ENCODE measurements around the gene UFM1.
"Not testable (repeated sequence)": the region's sequence is repeated elsewhere in the genome, so short reads cannot be mapped to it uniquely, and the experiment has no call there.

Gene UFM1

DNA sequence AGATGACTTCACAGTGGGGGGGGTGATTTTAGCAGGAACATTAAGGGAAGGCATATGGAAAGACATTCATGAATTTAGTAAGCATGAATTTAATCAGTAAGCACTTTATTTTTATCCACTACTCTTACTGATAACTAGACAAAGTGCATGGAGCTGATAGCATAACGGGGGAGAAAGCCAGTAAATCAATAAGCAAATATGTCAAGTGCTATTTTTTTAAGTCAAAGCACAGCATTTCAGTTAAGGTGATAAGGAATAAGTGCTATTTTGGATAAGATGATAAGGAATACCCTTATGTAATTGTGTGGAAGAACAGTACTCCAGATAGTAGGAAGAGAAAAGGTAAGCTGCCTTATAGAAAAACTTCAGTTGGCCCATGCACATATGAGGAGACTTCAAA is 19.4 kb downstream of the UFM1 start:
- TF ChIP-seq, protein P1, sequence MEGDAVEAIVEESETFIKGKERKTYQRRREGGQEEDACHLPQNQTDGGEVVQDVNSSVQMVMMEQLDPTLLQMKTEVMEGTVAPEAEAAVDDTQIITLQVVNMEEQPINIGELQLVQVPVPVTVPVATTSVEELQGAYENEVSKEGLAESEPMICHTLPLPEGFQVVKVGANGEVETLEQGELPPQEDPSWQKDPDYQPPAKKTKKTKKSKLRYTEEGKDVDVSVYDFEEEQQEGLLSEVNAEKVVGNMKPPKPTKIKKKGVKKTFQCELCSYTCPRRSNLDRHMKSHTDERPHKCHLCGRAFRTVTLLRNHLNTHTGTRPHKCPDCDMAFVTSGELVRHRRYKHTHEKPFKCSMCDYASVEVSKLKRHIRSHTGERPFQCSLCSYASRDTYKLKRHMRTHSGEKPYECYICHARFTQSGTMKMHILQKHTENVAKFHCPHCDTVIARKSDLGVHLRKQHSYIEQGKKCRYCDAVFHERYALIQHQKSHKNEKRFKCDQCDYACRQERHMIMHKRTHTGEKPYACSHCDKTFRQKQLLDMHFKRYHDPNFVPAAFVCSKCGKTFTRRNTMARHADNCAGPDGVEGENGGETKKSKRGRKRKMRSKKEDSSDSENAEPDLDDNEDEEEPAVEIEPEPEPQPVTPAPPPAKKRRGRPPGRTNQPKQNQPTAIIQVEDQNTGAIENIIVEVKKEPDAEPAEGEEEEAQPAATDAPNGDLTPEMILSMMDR (IDR thresholded peaks at IDR 0.05) = no peak
- Mint-ChIP-seq H3K9me3 (peaks cover 5% of the 10 kb centered on the region), H3K36me3 (ENCODE audit: low read depth) (peaks cover 3% of the 10 kb centered on the region), H3K4me1 (no peaks in the 10 kb centered on the region), H3K4me3 (no peak overlapping the region), H3K27ac (no peak overlapping the region), H3K27me3 (ENCODE audit: low read depth, poor library complexity) (no peaks in the 10 kb centered on the region)
- no peak for DNase-seq

DNA sequence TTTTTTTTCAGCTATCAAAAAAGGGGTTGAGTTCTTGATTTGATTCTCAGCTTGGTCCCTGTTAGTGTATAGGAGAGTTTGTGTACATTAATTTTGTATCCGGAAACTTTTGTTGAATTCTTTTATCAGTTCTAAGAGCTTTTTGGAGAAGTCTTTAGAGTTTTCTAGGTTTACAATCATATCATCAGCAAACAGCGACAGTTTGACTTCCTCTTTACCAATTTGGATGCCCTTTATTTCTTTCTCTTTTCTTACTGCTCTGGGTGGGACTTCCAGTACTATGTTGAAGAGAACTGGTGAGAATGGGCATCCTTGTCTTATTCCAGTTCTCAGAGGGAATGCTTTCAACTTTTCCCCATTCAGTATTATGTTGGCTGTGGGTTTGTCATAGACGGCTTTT is 20.4 kb downstream of the UFM1 start:
- not testable (repeated sequence) for H3K4me3 Mint-ChIP-seq; H3K4me1 Mint-ChIP-seq; H3K9me3 Mint-ChIP-seq; H3K27me3 Mint-ChIP-seq (ENCODE audit: low read depth, poor library complexity); DNase-seq; H3K27ac Mint-ChIP-seq; H3K36me3 Mint-ChIP-seq (ENCODE audit: low read depth)

DNA sequence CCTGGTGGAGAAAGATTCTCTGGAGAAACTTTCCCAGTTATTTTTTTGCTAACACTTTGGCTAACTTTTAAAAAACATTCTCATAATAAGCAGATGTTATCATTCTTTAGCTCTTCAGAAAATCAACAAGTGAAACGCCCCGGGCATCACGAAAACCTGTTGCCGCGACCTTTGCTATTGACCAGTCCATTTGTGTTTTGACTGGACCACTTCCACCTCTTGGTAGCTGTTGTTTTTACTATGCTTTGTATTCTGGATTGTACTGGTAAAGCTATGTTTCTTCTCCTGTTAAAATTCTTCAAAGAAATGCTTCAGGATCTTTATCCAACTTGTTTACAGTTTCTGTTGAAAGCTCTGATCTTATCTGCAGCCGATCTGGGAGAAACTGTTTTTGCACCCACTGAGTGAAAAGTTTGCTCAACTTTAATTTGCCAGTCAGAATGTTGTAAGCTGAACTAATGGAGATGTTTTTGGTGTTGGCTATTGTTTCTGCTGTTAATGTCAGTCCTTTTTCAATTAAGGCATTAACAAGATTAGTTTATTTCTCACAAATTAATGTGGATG is 23.3 kb downstream of the UFM1 start:
- no peak overlapping the region for H3K4me3 Mint-ChIP-seq
- no peaks in the 10 kb centered on the region for H3K27me3 Mint-ChIP-seq (ENCODE audit: low read depth, poor library complexity)
- peaks cover 5% of the 10 kb centered on the region for H3K9me3 Mint-ChIP-seq
- H3K4me1 Mint-ChIP-seq = no peaks in the 10 kb centered on the region
- no peaks in the 10 kb centered on the region for H3K36me3 Mint-ChIP-seq (ENCODE audit: low read depth)
- DNase-seq = no peak
- no peak overlapping the region for H3K27ac Mint-ChIP-seq
- TF ChIP-seq, protein P1 (IDR thresholded peaks at IDR 0.05) = no peak

DNA sequence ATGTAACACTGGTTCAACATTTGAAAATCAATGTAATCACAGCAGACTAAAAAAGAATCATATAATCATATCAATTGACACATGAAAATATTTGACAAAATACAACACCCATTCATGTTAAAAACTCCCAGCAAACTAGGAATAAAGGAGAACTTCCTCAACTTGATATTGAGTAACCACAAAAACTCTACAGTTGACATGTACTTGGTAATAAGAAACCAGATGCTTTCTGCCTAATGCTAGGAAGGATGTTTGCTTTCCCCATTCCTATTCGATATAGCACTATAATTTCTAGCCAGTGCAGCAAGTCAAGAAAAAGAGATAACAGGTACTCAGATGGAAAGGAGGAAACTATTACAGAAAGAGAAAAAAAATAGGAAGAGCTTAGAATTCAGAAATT is 26.9 kb downstream of the UFM1 start:
- H3K9me3 Mint-ChIP-seq = peaks cover under 1% of the 10 kb centered on the region

DNA sequence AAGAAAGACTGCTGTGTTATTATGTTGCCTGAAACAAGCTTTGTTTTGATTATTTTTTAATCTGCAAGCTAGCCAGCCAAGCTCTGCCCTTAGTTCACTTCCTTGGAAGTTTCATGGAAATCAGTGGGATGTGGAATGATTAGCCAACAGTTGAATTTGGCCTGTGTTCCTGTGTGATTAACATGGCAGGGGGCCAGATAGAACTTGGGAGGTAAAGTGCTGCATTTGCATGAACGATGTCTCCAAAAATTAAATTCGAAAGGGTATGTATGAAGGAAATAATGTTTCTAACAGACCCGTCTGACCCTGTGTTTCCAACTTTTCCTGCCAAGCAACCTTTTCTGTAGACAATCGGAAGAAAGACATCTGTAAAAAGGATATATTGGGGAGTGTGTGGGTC is 32.2 kb downstream of the UFM1 start:
- Mint-ChIP-seq H3K4me3 (no peak overlapping the region), H3K4me1 (no peaks in the 10 kb centered on the region), H3K36me3 (ENCODE audit: low read depth) (no peaks in the 10 kb centered on the region), H3K27me3 (ENCODE audit: low read depth, poor library complexity) (no peaks in the 10 kb centered on the region), H3K9me3 (no peaks in the 10 kb centered on the region), H3K27ac (no peak overlapping the region)
- DNase-seq = no peak
- TF ChIP-seq, protein P1 (IDR thresholded peaks at IDR 0.05) = no peak

More for the DNA sequence above, 26.9 kb downstream of the UFM1 start:
- H3K4me1 Mint-ChIP-seq = no peaks in the 10 kb centered on the region
- no peaks in the 10 kb centered on the region for H3K36me3 Mint-ChIP-seq (ENCODE audit: low read depth)
- H3K27me3 Mint-ChIP-seq (ENCODE audit: low read depth, poor library complexity) = no peaks in the 10 kb centered on the region
- H3K27ac Mint-ChIP-seq = no peak overlapping the region
- no peak for DNase-seq
- H3K4me3 Mint-ChIP-seq = no peak overlapping the region
- TF ChIP-seq, protein P1 (IDR thresholded peaks at IDR 0.05) = no peak

DNA sequence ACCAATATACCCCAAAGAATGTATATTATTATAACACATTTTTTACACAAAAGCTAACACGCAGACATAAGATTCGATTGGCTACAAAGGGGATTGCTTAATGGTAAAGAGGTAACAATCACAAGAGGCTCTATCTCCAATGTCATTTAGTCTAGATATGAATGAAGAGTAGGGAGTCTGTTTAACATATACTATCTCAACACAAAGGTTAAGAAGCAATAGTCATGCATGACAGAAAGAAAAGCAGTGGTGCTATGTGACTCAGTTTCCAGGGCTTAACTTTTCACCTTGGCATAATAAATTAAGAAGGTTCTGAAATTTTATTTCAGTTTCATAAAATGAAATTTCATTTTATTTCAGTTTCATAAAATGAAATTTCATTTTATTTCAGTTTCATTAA is 33.3 kb downstream of the UFM1 start:
- H3K9me3 Mint-ChIP-seq = no peaks in the 10 kb centered on the region
- H3K36me3 Mint-ChIP-seq (ENCODE audit: low read depth) = no peaks in the 10 kb centered on the region
- no peak overlapping the region for H3K4me3 Mint-ChIP-seq
- no peaks in the 10 kb centered on the region for H3K27me3 Mint-ChIP-seq (ENCODE audit: low read depth, poor library complexity)
- TF ChIP-seq, protein P1 (IDR thresholded peaks at IDR 0.05) = no peak
- no peak overlapping the region for H3K27ac Mint-ChIP-seq
- H3K4me1 Mint-ChIP-seq = no peaks in the 10 kb centered on the region
- no peak for DNase-seq

Data from nephron progenitor cell (in vitro differentiated cells).